Fibroblast of skin of right biceps (primary cell): ENCODE measurements around the gene LRRTM4.
"Not testable (repeated sequence)": the region's sequence is repeated elsewhere in the genome, so short reads cannot be mapped to it uniquely, and the experiment has no call there.

Source experiments
- DNase-seq: peaks from one replicate; pipeline ENCODE4 v3.0.0-alpha.2; 2013

LRRTM4 gene

DNA sequence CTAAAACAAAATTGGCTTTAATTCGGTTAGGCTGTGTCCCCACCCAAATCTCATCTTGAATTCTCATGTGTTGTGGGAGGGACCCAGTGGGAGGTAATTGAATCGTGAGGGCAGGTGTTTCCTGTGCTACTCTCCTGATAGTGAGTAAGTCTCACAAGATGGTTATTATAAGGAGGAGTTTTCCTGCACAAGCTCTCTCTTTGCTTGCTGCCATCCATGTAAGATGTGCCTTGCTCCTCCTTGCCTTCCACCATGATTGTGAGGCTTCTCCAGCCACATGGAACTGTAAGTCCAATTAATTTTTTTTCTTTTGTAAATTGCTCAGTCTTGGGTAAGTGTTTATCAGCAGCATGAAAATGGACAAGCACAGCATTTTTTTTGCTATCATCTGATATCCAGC, 476.7 kb downstream of the LRRTM4 start:
- not testable (repeated sequence) for DNase-seq

DNA sequence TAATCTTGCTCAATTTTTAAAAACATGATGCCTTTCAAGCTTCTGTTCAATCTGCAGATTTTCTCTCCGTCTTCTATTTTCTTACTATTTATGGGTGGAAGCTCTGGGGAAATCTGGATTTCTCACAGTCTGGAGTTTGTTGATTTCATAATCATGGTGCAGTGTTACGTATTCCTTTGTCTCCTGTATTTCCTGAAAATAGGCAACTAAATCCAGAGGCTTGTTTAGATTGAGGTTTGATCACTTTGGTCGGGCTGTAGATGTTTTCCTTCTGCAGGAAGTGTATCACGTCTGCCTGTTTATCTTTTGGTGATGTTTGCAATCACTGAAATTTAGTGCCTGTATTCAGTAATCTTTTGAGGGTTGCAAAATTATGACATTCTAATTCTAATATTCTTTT, 487.7 kb downstream of the LRRTM4 start:
- no peak for DNase-seq

DNA sequence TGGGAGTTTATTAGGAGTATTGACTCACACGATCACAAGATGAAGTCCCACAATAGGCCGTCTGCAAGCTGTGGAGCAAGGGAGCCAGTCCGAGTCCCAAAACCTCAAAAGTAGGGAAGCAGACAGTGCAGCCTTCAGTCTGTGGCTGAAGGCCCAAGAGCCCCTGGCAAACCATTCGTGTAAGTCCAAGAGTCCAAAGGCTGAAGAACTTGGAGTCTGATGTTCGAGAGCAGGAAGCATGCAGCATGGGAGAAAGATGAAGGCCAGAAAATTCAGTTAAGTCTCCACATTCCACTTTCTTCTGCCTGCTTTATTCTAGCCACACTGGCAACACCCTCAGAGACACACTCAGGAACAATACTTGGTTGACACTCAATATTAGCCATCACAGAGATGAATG, 492.9 kb downstream of the LRRTM4 start:
- DNase-seq: not testable (repeated sequence)

DNA sequence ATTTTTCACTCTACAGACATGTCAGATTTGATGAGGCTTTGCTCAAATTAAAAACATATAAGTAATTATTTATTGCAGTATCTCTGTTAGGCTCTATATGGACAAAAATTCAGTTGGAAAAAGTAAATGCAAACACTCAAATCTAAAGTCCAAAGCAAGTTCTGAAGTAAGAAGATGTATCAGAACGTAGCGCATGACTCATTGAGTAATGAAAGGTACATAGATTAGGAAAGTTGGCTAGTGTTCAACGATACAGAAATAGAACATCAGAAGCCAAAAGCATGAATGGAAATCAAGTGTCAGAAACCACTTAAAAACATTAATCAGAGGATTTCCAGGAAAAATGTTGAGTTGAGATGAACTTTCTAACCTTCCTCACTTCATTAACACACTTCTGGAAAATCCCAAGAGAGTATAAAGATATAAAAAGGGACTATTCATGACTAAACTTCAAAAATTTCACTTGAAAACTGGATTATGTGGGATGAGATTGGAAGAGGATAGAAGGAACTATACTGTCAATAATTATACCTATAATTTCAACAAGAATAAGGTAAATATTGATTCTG, 494.1 kb downstream of the LRRTM4 start:
- no peak for DNase-seq

DNA sequence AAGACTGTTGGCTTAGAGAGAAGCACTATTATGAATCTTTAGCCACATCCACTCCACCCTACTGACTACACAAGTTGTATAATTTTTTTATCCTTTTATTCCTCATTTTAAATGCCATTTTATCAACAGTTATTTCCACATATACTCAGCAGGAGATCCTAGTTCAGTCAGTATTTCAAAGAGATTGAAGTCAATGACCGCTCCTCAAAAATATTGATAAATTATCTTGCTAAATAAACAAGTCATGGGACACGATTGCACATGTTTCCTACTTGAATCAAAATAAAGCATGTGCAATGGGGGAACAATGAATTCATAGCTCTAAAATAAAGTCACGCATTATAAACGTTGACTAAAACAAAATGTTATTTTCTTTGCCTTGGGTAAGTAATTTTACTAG, 496.5 kb downstream of the LRRTM4 start:
- DNase-seq: no peak

DNA sequence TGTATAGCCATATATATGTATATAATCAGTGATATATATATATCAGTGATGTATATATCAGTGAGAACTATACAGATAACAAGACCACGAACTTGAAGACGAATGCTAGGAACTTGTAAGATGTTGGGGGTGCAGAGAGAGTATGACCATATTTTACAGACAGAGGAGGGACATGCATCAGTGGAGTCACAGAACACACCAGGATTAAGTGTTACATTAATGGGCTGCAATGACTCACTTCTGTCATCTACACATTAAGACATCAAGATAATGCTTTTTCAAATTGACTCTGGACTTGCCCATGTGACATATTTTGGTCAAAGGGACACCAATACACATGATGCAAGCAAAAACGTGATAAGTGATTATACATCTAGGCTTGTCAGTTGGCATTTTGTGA, 501.0 kb downstream of the LRRTM4 start:
- DNase-seq: no peak

DNA sequence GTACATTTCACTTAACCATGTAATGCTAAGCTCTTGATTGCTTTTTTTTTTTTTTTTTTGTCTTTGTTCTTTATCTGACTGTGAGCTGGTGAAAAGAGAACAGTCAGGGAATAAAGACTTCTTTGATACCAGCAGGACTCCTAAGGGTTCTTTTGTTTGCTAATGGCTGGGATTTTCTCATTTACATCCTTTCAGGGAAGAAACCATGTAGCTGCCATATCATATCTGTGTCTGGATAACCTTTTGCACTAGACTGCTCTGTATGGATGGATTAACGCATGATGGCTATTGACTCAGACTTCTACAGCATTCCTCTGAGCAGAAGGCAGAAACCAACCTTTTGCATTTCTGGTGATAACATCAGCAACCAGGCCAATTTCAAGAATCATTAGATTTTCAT, 504.0 kb downstream of the LRRTM4 start:
- no peak for DNase-seq

DNA sequence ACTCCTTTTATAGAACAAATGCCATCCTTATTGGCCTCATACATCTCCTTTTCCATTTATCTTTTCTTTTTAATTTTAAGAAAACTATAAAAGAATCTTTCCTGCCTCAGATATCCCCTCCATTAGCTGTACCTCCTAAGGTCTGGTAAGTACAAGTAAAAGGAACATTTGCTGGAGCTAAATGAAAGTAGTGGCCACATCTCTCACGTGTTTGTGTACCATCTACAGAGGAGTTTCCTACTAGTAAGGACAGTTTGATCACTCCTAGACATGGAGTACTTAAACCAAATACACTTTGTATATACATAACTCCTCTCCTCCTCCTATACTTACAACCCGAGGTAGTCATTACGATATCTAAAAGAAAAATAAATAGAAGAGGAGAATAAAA, 504.8 kb downstream of the LRRTM4 start:
- DNase-seq: no peak

DNA sequence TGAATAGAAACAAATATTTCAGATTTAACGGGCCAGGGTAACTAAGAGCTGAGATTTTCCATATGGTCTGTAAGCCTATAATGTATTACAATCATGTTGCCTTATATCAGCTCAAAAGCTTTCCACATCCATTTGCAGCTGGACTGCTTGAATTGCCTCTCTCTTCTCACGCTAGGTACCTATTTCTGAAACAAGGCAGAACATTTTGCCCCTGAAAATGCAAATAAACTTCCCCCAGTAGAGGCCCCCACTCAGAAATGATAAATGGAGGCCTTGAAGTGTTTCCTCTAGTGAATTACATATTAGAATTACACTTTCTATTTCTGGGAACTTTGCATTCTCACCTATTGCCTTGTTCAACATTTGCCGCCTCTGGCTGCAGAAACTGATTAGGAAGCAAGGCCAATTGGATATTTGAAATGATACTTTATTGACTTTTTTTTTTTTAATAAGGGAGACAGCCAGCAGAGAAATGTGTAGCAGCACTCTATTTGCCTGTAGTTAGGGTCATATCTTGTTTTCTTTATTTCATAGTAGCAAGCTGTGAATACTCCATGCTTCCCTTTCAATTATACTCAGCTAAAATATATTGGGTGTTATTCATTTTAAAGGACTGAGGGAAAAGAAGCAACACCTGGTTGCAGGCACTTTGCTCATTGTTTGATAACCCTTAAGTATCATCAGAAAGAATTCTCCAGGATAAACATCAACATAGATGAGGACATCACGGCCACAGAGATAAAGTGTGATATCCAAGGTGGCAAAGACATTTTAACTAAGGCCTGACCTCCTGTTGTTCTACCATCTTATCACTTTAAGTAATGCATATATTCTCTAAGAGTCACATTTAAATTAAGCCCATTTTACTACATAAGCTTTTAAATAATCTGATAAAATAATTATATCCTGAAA, 505.5 kb downstream of the LRRTM4 start:
- no peak for DNase-seq

DNA sequence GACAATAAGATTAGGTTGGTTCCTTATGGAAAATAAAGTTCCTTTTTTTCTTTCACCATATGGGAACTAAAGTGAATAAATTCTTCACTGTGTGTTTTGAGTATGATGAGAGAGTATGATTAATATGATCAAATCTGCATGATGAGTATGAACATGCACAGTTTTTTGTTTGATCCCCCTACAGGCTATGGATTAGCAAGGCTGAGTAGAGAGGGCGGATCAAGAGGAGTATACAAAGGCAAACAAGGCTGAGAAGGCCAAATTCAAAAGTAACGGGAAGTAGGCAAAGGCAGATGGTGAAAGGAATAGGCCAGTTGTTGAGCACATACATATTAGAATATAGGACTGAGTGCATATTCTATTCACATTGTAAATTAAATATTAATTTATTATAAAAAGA, 508.2 kb downstream of the LRRTM4 start:
- DNase-seq: no peak

DNA sequence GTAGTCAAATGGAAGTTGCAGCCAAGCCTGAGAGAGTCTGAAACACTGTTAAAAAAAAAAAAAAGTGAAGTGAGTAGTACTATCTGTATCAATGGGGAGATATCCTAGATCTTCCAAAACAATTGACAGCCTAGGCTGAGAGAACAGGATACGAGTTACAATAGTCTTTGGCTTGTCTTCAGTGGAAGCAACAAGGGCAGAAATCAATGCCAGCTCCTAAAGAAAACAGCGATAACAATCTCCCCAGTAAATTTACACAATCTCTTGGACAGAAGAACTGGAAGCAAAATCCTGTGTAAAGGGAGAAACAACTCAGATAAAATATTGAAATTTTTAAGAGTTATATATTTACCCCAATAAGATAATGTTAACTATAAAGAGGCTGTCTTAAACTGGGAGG, 508.7 kb downstream of the LRRTM4 start:
- DNase-seq: no peak

DNA sequence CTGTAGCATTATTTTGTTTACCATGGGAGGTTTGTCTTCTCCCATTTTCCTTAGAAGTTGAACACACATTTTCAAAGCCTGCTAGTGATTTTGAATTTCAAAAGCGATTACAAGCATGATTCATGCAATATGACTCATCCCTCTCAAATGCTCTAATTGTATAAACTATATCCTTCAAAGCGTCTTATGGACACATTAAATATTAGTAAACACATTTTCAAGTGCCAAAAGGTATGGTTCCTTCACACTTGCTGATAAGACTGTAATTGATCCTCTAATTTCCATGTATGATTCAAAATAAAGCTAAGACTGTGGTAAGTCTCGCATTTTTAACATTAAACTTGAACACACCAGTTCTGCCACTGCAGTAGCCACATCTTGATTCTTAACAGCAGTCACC, 512.9 kb downstream of the LRRTM4 start:
- DNase-seq: peak; percentile 7

DNA sequence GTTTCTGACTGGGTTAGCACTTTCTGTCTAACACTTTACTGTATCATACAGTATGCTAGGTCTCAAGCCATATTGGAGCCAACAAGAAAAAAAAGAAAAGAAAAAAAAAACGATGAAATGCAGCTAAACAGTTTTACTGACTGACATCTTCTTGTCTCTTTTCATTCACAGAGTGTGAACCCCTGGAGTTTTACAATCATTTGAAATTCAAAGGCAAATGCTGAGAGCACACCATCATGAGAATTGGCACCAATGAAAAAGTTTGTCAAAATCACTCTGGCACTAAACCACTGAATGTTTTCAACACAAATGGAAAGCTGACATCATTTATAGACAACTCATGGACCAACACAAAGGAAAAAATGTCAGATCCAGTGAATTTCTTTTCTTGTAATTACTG, 513.3 kb downstream of the LRRTM4 start:
- no peak for DNase-seq

DNA sequence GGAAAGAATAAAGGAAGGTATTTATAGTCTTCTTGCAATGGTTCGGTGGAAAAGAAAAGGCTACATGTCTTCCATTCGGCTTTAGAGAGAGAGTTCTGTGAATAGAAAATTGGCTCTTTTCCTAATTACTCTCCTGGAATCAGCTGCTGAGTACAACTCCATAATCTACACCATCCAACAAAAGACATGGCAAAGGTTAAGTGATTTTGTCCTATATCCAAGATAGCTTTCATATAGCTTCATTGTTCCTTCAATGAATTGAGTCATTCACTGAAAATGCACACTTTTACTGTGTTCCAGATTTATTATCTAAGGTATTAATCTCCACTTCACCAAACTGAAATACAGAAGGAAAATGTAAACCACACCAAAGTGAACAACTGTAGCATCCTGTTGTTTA, 514.5 kb downstream of the LRRTM4 start:
- no peak for DNase-seq

DNA sequence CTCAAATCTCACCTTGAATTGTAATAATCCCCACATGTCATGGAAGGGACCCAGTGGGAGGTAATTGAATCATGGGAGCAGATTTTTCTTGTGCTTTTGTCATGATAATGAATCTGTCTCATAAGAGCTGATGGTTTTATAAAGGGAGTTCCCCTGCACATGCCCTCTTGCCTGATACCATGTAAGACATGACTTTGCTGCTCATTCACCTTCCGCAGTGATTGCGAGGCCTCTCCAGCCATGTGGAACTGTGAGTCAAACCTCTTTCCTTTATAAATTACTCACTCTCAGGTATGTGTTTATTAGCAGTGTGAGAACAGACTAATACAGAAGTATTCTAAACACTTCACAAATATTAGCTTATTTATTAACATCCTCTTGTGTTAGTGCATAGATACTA, 516.7 kb downstream of the LRRTM4 start:
- no peak for DNase-seq

DNA sequence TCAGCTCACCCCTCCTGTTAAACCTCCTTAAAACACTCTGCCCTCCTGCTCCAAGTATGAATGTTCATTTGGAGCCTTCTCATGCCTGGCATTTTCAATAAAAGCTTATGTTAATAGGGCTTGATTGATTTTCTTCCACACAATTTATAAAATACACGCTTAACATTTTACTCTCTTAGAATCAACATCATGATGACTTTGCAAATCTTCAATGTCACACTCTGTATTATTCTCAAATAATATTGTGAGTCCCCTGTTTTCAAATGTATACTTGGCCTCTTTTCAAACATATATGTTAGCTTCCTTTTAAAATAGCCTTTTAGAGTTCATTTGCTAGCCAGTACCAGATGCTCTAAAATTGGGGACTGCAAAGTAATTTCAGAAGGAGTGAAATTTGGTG, 520.3 kb downstream of the LRRTM4 start:
- DNase-seq: no peak

DNA sequence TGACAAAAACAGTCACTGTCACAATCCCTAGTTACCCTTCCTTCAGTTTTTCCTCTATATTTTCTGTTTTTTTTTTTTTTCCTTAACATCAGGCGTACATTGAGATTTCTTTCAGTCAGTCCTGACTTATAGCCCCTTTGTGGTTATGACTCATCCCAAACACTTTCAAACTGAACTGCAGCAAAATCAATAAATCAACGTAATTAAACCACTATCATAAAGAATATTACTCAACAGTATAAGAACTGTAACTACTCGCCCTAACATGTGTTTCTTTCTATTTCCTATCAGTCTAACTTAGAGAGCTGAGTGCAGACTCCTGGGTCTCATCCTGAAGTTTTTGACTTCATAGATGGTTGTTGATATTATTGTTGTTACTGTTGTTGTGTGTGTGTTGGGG, 523.5 kb downstream of the LRRTM4 start:
- DNase-seq: peak; percentile 51

DNA sequence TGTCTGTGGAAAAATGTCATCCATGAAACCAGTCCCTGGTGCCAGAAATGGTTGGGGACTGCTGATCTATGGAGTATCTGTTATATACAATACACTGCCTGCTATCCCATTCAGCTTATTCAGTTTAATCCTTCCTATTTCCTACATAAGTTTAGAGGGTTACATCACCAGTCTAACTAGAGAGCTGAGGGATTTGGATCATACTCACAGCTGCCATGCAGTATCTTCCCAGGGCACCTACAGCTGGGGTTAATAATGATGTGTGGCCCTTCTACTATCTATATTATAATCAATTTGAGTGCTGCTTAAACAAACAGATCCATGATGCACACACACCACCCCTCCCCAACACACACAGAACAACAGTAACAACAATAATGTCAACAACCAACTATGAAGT, 524.0 kb downstream of the LRRTM4 start:
- no peak for DNase-seq

DNA sequence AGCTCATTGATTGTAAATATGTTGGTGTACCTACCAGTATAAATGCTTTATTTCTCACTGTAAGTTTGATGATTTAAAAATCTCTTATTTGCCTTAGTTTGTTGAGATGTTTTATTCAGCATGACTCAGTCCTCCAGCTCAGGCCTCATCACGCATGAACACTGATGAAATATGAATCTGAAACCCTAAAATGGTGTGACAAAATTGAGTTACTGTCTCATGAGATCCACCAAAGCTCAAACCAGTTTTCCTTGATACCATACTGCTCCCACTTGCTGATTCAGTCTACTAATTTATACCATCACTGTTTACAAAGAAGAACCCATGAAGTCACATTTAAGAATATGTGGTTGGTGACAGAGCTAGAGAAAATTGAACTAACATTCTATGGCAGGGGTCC, 524.9 kb downstream of the LRRTM4 start:
- DNase-seq: no peak

DNA sequence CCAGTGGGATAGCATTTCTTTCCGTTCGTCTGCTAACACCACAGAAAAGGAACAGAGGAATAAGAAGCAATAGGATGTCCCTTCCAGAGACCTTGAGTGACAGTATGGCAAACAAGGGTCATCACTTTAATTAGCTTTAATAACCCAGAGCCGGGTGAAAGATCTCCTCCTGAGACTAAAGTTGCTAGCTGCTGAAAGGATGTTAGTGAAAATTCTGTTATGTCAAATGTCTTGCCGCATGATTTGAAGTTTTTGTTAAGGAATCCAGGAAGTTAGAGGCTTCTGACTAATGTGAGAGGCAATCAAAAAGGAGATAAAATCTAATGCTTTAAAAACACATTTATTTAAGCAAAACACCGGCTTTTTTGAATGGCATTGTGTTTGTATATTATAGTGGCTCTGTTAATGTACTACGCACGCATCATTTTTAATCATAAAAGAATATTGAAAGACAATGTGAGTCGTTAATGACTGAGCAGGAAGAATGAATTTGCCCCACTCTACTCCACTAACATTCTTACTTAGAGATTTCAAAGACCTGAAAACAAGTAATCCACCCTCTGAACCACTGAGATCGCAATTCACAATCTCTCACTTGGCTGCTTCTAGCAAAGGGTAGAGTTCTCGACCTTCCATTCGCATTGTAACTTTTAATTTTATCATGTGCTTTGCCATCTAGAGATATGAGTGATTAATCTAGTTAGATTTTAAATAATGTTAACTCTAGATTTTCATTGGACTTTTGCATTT, 536.6 kb downstream of the LRRTM4 start:
- no peak for DNase-seq

DNA sequence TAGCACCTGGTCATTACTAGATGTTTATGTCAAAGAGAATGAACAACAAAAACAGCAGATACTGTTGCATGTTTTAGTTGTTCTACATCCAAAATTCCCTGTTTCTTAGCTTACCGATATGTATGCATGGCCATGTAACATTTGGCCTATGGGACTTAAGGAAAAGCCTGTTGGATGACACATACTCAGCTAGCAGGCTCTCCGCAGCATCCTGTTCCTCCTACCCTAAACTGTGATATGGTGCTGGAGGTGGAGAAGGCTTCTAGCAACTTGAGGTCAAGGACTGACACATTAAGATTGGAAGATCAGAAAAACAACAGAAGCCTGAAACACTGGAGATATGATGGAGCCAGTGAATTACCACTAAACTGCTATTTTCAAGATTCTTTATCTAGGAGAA, 537.8 kb downstream of the LRRTM4 start:
- no peak for DNase-seq

DNA sequence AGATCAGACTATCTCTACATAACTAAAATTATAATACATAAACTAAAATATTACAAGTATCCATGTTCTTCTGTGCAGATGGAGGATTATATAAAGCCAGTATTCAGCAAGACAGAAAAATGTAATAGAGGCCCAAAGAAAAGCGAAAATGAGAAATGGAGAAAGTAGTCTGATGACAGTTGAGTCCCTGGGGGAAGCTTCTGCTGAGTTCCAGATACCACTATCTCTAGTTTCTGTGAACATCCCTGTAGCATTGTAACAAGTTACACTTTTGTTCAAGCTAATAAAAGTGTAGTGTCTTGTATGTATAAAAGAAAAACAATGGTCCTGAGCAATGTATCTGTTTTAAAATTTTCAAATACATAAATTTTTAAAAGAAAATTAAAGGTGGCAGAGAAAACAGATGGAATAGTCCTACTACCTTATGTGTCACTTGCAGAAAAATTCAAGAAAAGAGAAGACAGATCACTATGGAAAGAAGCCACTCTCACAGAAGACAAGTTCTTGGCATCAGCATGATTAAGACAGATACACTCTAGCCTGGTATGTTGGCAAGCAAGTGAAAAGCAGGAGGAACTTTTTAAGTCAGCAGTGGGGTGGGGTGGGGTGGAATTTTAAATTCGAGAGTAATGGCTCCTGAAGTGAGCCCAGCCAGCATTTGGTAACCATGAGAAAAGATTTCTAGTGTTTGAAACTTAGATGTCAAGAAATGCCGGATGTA, 541.9 kb downstream of the LRRTM4 start:
- DNase-seq: no peak
